Measurements from ENCODE around the gene GPR84. TPM values are rescaled to one million over a fixed set of nuclear protein-coding genes. Genes with fewer than 3 reads are reported as not detected.
A peak's percentile ranks its signal among the peaks of the same experiment; 100 is the strongest.

The GPR84 gene
- total RNA-seq, 1 experiment from 2014 or later, result not detected

DNA sequence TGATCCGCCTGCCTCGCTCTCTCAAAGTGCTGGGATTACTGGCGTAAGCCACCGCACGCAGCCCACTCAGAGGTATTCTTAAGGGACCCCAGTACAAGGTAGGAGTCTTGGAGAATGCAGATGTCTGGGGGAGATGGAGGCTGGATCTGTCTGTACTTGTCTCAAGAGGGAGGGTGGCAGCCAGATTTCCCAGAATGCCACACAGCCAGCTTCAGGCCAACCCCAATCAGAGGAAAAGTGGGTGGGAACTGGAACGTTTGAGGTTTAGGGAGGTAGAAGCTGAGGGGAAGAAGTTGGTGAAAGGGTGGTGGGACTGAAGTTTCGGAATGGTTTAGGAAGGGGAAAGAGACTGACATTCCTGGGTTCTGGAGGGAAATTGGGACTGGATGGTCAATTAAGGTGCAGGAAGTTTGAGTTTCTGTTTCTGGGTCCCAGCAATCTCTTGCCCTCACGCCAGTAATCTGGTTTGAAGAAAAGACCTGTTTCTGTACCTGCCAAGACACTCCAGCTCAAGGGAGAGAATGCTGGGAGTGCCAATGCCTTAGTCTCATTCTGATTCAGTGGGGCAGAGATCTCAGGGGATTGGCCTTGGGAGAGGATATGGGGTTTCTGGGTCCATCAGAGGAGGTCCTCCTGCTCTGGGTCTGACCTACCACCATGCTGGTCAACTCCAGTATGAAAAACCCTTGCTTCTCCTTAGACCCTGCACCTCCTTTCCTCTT lies 28.4 kb upstream of the GPR84 start:
- no peak for DNase-seq (ENCODE audit: low read depth)

DNA sequence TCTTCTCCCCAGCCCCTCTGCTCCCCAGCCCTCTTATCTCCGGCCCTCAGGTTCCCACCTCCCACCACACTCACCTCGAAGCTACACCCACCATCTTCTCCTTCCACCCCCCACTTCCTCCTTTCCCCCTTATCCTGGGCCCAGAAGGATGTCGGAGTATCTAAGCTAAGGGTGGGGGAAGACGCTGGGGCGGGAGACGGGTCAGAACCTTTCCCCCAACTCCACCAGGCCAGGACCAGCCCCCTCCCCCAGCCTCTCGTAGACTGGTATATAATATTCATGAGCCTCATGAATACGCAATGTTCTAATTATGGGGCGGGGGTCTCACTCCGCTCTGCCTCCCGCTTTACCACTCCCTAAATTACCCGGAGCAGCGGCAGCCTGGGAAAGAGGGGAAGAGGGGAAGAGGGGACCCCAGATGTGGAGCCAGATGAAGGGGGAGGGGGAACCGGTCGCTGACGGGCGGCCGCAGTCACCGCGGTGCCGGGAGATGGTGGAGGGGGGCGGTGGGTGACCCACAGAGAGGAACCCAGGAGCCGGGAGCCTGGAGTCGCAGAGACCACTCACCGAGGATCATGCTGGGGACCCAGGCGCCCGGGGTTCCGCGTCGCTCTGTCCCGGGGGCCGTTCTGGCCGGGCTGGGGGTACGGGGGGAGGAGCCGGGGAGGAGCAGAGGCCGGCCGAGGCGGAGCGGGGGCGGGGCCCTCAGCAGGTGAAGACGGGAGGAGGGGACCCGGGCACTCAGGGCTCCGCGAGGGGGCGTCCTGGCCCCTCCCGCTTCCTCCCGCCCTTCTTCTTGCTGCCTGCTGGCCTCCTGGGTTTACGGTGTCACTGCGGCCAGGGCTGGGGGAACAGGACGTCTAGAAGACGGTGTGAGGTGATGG lies 26.6 kb upstream of the GPR84 start:
- DNase-seq (ENCODE audit: low read depth), result no peak

DNA sequence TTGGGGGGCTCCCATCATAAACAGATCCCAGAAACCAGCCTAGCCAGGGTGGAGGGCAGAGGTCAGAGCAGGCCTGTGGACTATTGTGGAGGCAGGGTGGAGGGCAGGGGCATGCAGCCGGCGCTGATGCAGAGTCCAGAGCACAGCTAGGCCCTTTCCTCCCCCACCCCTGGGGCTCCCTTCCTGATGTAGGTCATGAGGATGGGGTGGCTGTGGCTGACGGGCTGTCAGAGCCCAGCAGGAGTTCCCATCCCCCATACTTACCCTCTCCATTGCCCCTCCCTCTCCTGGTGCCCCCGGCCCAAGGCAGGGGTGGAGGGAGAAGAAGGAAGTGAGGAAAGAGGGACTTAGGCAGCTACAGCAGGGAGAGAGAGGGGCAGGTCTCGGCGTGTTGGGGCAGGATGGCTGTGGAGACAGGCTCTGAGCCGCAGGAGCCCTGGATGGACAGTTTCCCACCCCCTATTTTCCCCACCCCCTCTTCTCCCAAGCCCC lies 25.9 kb upstream of the GPR84 start:
- DNase-seq (ENCODE audit: low read depth), result no peak

DNA sequence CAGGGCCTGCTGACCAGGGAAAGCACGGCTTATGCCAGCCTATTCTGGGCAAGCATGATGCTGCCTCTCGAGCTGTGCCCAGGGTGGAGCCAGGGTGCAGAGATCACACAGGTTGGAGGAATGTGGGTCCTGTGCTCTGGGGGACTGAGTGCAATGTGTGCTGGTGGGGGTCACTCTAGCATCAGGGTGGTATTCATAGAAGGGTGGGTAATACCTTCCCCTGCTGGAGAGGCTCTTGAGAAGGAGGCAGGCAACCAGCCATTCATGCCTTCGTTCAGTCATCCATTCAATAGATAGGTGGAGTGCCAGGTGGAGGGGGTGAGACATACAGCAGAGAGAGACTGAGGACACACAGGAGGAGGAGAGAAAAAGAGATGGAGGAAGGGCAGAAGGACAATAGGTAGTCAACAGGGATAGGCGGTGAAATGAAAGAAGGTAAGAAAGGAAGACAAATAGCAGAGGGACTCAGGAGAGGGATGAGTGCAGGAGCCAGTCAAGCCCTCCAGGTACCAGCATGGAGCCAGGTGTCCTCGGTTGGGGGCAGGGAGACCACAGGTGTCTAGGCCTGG lies 25.4 kb upstream of the GPR84 start:
- no peak for DNase-seq (ENCODE audit: low read depth)

DNA sequence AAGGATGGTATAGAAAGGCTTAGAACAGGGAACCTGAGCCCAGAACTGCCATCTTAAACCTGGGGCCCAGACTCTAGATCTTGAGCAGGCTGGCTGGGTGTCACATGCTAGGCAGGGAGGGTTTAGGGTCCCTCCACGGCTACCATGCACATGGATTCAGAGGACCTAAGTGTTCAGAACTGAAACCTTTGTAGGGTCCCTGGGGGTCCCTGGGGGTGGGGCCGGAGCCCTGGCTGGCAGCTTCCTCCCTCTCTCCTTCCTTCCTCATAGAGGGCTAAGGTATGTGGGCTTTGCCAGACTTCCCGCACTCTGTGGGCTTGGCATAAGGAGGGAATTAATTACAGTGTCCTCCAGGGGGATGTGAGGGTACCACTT lies 24.8 kb upstream of the GPR84 start:
- no peak for DNase-seq (ENCODE audit: low read depth)

DNA sequence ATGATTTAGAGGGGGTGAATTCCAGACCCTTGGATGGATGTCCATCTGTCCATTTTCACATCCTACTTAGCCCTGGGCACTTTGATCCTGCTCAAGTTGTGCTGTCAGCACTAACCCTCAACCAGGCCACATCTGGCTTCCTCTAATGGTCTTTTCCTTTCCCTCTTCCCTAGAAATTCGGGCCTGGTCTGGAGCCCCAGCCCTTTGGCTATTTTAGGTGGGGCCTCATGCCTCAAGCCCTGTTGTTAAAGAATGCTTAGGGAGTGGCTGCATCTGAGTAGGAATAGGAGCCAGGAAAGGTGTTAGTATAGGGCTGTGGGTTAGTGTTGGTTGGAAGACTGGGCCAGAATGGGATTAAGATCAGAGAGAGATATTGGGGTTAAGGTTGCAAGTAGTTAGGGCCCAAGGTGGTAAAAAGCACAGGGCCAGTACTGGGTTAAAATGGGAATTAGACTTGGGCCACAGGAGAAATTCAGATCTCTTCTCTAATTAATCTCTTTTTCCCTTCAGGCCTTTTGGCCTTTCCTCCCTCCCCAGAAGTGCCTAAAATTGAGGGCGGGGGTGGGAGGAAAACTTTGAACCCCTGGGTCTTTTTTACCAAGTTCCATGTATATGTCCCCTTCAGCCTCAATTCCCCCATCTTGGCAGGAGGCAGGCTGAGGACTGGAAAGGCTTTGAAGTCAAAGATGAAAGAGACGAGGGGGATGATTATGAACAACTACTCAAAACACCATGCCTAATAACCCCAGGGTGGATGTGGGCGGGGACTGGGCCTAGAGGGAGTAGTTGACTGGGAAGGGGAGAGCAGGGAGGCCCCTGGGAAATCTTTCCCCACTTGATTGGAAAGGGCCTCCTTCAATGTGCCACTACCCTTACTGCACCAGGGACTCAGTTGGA lies 24.2 kb upstream of the GPR84 start:
- no peak for DNase-seq (ENCODE audit: low read depth)

DNA sequence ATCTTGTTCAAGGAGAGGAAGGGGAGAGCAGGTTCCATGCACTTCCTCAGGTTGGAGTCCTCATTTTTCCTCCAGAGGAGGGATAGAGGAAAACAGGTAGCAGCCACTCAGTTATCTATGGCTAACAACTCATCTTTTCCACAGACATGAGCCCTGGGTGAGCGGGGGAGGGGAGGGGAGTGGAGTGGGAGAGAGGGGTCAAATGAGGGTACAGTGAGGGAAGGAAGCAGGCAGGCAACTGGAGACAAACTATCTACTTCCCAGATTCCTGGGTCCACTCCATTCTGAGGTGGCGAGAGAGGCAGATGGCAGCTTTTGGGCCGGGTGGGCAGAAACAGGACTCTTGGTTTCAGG lies 22.8 kb upstream of the GPR84 start:
- no peak for DNase-seq (ENCODE audit: low read depth)

DNA sequence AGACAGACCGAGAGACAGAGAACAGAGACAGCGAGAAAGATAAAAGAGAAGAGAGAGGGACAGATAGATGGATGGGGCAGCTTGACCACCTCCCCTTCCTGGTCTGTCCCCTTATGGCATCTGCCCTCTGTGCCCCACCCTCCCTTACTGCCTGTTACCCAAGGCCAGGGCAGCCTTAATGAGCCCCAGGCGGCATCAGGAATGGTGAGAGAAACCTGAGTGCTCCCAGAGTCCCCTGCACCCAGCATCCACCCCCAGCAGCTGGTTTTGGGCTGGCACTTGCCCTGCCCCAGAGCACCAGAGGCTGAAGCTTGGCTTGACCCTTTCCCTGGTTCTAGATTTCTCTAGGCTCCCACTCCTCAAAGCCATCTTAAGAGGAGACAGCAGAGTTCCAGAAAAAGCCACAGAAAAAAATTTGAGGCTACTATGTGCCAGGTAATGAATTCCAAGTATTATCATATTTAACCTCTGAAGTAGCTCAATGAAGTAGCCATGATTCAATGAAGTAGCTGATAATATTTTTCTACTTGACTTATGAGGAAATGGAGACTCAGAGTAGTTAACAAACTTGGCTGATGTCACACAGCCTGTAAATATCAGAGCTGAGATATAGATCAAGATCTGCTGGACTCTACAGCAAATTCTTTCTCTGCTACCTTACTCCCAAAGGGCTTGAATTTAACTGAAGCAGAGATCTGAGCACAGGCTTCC lies 22.3 kb upstream of the GPR84 start:
- DNase-seq (ENCODE audit: low read depth), result no peak

DNA sequence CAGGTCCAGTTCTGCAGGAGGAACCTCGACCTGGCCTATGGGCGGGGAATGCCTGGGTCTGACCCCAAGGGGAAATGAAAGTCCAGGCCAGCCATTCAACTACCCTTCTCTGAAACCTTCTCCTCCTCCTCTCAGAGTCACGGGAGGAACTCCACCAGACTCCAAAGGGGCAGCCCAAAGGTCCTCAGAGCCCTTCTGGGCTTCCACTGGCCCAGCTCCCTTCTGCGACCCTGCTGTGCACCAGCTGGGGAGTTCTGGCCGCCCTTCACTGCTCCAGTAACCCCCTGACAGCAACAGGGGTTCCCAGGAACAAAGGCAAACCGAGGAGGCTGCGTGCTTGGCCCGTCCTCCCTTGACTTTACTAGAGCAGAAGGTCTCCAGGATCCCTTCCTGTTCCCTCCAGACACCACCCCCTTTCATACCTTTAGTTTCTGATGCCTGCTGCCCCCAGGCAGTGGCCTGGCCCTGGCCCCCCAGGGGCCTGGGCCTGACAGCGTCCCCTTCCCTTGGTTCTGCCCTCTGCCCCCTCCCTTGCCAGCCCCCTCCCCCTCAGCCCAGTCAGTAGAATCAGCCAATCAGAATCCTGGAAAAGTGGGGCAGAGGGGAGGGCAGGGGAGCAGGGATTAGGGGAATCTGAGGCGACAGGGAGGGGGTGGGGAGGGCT lies 21.1 kb upstream of the GPR84 start:
- DNase-seq (ENCODE audit: low read depth), result no peak

DNA sequence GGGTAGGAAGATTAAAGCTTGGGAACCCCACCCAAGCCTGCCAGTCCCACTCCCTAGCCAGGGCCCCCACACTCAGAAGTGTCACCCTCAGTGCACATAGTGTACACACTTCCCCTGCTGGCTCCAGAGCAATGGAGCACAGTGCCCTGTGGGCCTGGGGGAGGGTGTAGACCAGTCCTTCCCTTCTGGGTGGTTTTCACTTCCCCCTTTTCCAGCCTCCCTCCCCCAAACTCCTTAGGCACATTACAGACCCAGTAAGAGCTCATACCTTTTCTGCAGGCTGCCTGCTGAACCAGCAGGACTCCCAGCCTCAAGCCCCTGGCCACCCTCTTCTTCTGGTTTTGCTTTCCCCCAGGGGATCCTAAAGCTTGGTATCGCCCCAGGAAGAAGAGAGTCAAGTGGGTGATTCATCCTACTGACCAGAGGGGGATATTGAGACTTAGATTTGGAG lies 20.3 kb upstream of the GPR84 start, which contains the start of gene ZNF385A:
TSS of gene ZNF385A (minus strand) at position 143 of the 451 bp plus-strand sequence. CDS start 219 bp downstream, outside the sequence.
- peak; percentile 32 for DNase-seq (ENCODE audit: low read depth)

DNA sequence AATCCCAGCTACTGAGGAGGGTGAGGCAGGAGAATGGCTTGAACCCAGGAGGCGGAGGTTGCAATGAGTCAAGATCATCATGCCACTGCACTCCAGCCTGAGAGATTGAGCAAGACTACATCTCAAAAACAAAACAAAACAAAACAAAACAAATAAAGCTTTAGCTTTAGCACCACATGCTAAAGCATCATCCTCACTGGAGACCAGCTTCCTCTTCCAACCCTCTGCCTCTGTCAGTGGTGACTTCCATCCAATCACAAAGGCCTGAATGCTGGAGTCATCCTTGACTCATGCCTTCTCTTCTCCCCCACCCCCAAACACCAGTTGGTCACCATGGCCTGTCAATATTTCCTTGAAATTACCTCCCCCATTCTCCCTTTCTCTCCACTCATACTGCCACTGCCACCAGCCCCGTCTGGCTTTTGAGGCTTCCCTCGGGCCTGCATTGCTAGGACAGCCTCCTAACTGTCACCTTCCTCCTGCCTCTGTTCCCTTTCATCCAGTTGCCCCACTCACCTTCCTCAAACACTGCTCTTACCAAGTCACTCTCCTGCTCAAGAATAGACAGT lies 18.8 kb upstream of the GPR84 start:
- DNase-seq (ENCODE audit: low read depth), result peak; percentile 95

DNA sequence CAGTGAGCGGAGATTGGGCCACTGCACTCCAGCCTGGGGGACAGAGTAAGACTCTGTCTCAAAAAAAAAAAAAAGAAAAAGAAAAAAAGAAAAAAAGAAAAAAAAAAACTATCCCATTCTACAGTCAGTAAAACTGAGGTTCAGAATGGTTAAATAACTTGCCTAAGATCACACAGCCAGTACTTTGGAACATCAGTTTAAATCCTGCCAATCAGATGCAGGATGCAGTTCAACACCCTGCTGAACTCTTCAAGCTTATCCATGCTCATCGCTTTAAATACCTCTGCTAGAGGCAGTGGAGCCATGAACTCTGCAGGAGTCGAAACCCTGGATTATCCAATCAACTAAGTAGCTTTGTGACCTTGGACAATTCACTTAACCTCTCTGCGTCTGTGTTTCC lies 16.9 kb upstream of the GPR84 start:
- DNase-seq (ENCODE audit: low read depth), result no peak

DNA sequence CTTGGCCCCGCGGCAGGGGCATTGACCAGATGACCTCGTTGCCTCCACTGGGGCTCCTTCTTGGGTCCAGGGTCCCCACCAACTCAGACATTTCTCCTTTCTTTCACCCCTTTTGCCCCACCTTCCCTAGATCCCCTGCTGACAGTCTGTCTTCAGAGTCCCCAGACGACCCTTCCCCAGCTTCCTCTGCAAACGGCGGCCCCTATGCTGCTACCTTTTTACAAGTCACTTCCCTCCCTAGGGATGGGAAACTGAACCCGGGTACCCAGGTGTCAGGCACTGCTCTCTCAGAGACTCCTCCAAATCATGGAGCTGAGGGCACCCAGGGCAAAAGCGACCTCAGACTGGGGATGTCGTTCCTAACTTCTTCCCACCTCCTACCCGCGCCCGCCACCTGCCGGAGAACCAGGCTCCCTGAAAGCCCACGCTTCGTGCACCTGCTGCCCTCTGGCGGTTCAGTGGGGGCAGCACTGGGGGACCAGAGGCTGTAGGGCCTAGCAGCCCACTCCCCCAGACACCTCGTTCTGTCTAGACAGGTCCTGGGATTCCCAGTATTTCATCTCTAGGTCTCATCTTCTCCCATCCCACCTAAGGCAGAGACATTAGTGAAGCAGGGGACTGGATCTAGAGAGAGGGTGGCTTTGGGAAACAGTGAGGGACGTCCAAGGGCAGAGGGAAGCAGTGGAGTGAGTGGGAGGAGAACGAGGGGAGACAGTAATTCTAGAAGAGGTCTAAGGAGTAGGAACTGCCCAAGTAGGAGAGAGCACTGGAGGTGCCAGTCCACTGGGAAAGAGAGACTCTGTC lies 15.3 kb upstream of the GPR84 start:
- peak; percentile 87 for DNase-seq (ENCODE audit: low read depth)

DNA sequence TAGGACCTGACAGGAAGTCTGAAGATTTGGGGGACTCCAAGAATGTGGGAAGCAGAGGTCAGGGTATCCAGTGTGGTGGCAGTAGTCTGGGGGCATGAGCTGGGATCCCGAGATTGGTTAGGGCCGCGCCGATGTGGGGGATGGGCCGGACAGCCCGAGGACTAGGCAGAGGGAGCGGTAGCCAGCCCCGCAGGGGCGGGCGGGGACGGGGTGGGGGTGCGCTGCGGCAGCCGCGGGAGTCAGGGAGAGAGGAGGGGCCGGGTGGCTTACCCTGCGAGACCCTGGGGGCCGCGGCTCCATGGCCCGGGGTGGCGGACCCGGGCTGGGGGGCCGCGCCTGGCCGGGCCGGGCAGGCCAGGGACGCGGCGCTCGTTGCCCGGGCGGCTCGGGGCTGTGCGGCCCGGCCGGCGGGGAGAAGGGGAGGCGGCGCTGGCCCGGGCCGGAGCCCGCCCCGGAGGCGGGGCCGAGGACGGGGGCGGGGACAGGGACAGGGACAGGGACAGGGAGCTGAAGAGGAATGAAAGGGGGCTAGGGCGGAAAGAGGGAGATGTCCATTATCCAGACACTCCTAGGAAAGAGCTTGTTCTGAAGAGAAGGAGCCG lies 14.6 kb upstream of the GPR84 start:
- peak; percentile 67 for DNase-seq (ENCODE audit: low read depth)

DNA sequence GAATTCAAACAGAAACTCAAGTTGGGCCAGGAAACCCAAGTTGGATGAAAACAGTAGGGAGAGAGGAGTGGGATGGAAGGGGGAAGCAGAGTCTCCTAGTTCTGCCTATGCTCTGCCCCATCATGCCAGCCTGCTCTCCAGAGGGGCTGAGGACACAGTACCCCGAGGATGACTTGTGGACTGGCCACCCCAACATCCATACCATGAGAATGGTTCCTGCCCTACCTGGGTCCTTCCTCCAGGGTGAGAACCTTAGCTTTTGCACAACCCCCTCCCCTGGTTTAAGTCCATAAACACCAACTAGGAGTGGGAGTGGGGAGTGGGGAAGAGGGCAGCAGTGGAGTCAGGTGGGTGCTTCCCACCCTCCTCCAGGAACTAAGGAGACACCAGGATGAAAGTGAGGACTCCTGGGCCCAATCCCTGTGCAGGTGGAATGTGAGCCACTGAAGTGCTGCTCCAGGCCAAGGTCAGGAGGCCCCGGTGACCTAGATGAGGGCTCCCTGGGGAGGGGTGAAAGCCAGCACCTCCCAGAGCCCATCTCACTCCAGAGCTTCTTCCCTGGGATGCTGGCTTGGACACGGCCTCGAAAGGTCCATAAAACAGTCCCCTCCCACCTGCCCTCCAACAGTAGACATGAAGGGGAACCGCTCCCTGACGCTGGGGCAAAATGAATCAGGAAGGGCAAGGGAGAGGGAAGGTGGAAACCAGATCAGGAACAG lies 13.7 kb upstream of the GPR84 start:
- DNase-seq (ENCODE audit: low read depth), result no peak

DNA sequence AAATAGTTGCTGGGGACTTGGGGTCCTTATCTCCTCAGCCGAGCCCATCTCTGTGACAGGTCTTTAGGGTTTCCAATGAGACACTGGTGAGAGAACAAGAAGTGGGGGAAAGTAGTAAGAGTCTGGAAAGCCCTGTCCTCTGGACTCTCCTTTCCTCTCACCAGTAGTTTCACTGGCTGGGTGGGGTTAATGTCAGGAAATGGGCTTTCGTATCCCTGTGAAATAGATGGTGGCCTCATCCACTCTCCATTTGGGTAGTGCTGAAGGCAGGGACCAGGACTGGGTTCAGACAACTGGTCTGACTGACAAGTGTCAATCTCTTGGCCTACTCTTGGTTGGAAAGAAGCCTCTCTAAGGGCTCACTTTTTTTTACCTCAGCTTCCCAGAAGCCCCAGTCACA lies 12.7 kb upstream of the GPR84 start:
- no peak for DNase-seq (ENCODE audit: low read depth)

DNA sequence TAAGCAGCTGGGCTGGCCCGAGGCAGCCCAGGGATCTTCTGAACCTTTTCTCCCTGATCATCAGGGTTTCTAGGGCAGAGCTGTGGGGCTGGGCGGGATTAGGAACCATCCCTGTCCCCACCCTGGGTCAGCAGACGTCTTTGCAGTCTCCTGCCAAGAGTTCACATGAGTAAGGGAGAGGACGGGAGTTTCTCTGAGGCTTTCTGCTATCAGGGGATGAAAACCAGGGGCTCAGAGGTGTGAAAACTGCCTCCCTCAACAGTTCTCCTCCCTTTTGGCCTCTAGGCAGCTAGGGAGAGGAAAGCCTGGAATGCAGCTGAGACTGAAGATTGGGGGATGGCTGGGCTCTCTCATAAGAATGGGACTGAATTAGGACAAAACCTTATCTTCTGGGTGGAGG lies 12.3 kb upstream of the GPR84 start:
- no peak for DNase-seq (ENCODE audit: low read depth)

DNA sequence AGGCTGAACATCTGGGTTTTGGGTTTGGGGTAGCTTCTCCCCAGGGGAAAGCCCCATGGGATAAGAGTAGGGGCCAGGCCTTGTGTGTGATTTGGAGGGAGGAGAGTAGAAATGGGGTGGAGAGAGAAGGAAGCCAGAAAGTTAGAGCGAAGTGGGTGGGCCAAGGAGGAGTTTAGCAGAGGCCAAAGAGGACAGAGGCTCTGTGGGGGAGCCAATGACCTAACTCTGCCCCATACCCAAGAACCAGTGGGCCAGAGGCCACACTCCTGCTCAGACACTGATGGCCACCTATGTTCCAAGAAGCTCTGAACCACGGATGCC lies 10.9 kb upstream of the GPR84 start:
- DNase-seq (ENCODE audit: low read depth), result no peak

All from M059J (cell line).